Heart left ventricle (tissue), 16 donors: ENCODE measurements around the gene CBX6. TPM values are rescaled to one million over a fixed set of nuclear protein-coding genes. Genes with fewer than 3 reads are reported as not detected.

Source experiments
- ATAC-seq, 4 donors: fragments of 200-7000 bp; cut with Tn5 transposase; one replicate each; pipeline ENCODE4 v1.9.1; 2020 to 2022; ENCODE audit warnings: moderate library complexity in 4 of 4, mild to moderate bottlenecking in 3 of 4, moderate number of reproducible peaks in 1 of 4
- DNase-seq, 5 donors: peaks; one replicate each; pipeline ENCODE4 v3.0.0-alpha.2; 2020
- H3K27ac ChIP-seq, 12 donors: fragments of 200-600 bp; sonication (generic) in 4 of 12; one replicate each; pipeline versions ENCODE4 v1.5.0 to v1.8.0; 2016 to 2022; ENCODE audit warnings: mild to moderate bottlenecking in 2 of 12
- H3K27me3 ChIP-seq, 9 donors: fragments of 200-600 bp; sonication (generic) in 2 of 9; one replicate each; pipeline versions ENCODE4 v1.5.1 to v1.8.0; 2016 to 2022; ENCODE audit warnings: mild to moderate bottlenecking in 3 of 9
- H3K36me3 ChIP-seq, 9 donors: fragments of 200-600 bp; sonication (generic) in 2 of 9; one replicate each; pipeline versions ENCODE4 v1.5.0 to v1.8.0; 2018 to 2022; ENCODE audit warnings: mild to moderate bottlenecking in 2 of 9
- H3K4me1 ChIP-seq, 12 donors: fragments of 200-600 bp; sonication (generic) in 4 of 12; one replicate each; pipeline versions ENCODE4 v1.5.0 to v1.8.0; 2016 to 2022; ENCODE audit warnings: mild to moderate bottlenecking in 3 of 12
- H3K4me3 ChIP-seq, 12 donors: fragments of 200-600 bp; sonication (generic) in 4 of 12; one replicate each; pipeline versions ENCODE4 v1.5.0 to v1.8.0; 2017 to 2022; ENCODE audit warnings: mild to moderate bottlenecking in 9 of 12, moderate library complexity in 4 of 12
- H3K9me3 ChIP-seq, 12 donors: fragments of 200-600 bp; sonication (generic) in 4 of 12; one replicate each; pipeline versions ENCODE4 v1.5.0 to v1.8.0; 2016 to 2022; ENCODE audit warnings: mild to moderate bottlenecking in 1 of 12
- POLR2A ChIP-seq, 2 donors: fragments of 450-650 bp; IDR thresholded peaks; one replicate each; pipeline ENCODE4 v1.6.1; 2017; ENCODE audit warnings: antibody characterized with exemption in 2 of 2, mild to moderate bottlenecking in 2 of 2, moderate library complexity in 2 of 2
- WGBS, 4 donors: extraction: QIAGEN DNeasy Blood & Tissue Kit in 2 of 4; methylation state at CpG; one replicate each; pipeline versions ENCODE4 v1.1.5 to v1.1.7; 2013 to 2018; 5-methylcytosine and 5-hydroxymethylcytosine counted together
- intact Hi-C, 10 donors: fragments of 100-400 bp; cut with DNase I; formaldehyde crosslinking; loops; one replicate each; pipeline versions ENCODE4 v1.11.1 to v1.14.2; 2022
- polyA plus RNA-seq, 2 donors: library from polyadenylated mRNA; stranded (reverse); fragments of 200-250 nt; gene quantifications; one replicate each; pipeline ENCODE4 v1.2.3, GENCODE V29; 2013
- total RNA-seq, 9 donors: library from RNA; depleted of rRNA in 2 of 9; stranded (reverse); fragments of >200 nt in 2 of 9; fragmentation: NEBNext Ultra II Directional in 3 of 9; extraction: Animal tissue kit (Norgen Biotek cat#: 25700) in 3 of 9; gene quantifications; one replicate each; pipeline versions ENCODE4 v1.1.0 to v1.2.4, GENCODE V29; 2016 to 2023
- TF ChIP-seq, protein P1 (sequence below), 12 donors: fragments of 200-600 bp; sonication (generic) in 4 of 12; IDR thresholded peaks; one replicate each; pipeline versions ENCODE4 v1.5.0 to v1.8.0; 2018 to 2022; ENCODE audit warnings: antibody characterized with exemption in 12 of 12, mild to moderate bottlenecking in 5 of 12
- donor health status: ischemic (EF 13 %, LVEDD 7.1; RV severe dilation, severe dysfunction).
- donor health status: healthy with polysubstance abuse.
- donor health status: DM: no; HTN: yes; CAD: no.
- donor health status: DM: no; HTN: no; CAD: no.
- donor health status: ischemic (EF 25% LVEDD 6.9; RV normal size, moderate dysfunction).
- donor health status: ischemic (EF 25% LVEDD 5.7; RV mildly dilated, moderate dysfunction).
- donor health status: healthy.
- donor health status: DM: yes; HTN: yes; CAD: no.
- donor health status: ischemic (EF 35%, LVEDD 5.7; RV mildly dilated, moderate dysfunction).
- donor health status: nonischemic (EF 11% LVEDD 7.7; RV severe dilation, severe dysfunction).
- donor health status: DM: yes; HTN: yes; CAD: no.
- donor health status: PGD.
- donor health status: ischemic (EF 29% LVEDD 5.4; RV normal size, mild dysfunction).
- donor health status: nonischemic (EF 23%, LVEDD 6.1; RV moderate dilation, normal function).

The CBX6 gene
- total and polyA plus RNA-seq, 11 donors: 21.1 to 59.0 (median 43.7) TPM

DNA sequence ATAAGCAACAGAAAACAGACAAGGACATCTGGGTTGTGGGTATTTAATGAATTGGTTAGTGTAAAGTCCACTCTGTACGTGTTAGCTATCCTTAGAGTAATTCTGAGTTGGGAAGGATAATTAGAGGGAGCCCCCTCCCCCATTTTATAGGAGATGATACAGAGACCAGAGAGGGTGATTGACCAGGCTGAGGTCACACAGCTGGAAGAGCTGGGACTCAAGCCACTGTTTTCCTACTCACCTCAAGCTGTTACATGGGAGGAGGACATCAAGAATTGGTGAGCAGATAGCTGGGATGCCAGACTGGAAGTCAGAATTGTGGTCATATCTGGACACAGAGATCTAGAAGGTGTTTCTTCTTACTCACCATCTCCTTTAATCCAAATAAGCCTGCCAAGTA lies 19.5 kb downstream of the CBX6 start:
- TF ChIP-seq POLR2A (IDR thresholded peaks at IDR 0.05): no peak
- TF ChIP-seq, protein P1, sequence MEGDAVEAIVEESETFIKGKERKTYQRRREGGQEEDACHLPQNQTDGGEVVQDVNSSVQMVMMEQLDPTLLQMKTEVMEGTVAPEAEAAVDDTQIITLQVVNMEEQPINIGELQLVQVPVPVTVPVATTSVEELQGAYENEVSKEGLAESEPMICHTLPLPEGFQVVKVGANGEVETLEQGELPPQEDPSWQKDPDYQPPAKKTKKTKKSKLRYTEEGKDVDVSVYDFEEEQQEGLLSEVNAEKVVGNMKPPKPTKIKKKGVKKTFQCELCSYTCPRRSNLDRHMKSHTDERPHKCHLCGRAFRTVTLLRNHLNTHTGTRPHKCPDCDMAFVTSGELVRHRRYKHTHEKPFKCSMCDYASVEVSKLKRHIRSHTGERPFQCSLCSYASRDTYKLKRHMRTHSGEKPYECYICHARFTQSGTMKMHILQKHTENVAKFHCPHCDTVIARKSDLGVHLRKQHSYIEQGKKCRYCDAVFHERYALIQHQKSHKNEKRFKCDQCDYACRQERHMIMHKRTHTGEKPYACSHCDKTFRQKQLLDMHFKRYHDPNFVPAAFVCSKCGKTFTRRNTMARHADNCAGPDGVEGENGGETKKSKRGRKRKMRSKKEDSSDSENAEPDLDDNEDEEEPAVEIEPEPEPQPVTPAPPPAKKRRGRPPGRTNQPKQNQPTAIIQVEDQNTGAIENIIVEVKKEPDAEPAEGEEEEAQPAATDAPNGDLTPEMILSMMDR (IDR thresholded peaks at IDR 0.05): no peak
- Histone ChIP-seq H3K9me3 (no peaks in the 10 kb centered on the region), H3K36me3 (no peaks in the 10 kb centered on the region), H3K4me1 (no peaks in the 10 kb centered on the region), H3K27ac (no peak overlapping the region), H3K4me3 (no peak overlapping the region), H3K27me3 (peaks cover 0 to 2% (median 0%) of the 10 kb centered on the region in 9 donors)
- ATAC-seq: no peak
- no peak for DNase-seq
- WGBS, 4 donors: 87 to 96% (median 90%) methylated on average over 1 of the region's 1 CpG
- intact Hi-C loops: no loop called here

DNA sequence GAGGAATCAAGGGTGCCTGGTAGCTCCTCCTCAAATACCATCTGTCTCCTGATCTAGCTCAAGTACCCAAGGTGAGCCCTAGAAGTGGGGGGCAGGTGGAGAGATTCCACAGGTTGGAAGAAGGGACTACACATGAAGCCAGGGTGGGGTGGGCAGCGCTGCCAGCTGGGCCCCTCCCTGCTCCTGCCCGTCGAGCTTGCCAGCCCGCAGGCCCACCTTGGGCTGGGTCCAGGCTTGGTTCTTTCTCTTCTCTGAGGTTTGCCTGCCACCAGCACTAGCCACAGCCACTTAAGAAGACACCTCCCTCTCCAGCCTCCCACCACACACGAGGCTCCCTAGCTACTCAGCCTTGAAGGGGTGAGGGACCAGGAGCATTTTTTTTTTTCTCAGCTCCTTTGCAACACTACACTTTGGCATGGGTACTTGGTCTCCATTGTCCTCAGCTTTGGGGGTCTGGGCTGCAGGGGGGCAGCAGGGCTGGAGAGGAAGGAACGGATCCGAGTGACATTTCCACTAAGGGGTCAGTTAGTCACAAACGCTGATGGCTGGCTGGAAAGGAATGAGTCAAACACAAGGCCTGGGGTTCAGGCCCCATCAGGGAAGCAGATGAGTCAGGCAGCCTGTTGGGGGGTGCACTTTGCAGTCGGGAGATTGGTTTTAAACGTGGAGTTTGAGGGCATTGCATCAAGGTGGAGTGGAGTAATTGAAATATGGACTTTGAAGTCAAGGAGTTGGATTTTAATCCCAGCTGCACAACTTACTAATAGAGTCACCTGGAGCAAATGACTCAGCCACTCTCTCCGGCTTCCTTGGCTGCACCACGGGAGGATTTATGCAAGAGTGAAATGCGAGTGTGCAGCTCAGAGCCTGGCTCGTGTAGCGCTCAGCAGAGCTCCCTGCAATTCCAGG lies 20.8 kb downstream of the CBX6 start:
- no peak overlapping the region for H3K27ac ChIP-seq
- DNase-seq (no peak), ATAC-seq (no peak)
- TF ChIP-seq, protein P1 (IDR thresholded peaks at IDR 0.05): no peak
- TF ChIP-seq POLR2A (IDR thresholded peaks at IDR 0.05): no peak
- intact Hi-C loops: no loop called here
- H3K27me3 ChIP-seq: peaks cover 0 to 2% (median 0%) of the 10 kb centered on the region in 9 donors
- H3K9me3 ChIP-seq: no peaks in the 10 kb centered on the region
- no peaks in the 10 kb centered on the region for H3K4me1 ChIP-seq
- 51 to 66% (median 60%) methylated on average over 11 to 15 of the region's 15 CpGs for WGBS, 4 donors
- no peak overlapping the region for H3K4me3 ChIP-seq
- H3K36me3 ChIP-seq: no peaks in the 10 kb centered on the region

DNA sequence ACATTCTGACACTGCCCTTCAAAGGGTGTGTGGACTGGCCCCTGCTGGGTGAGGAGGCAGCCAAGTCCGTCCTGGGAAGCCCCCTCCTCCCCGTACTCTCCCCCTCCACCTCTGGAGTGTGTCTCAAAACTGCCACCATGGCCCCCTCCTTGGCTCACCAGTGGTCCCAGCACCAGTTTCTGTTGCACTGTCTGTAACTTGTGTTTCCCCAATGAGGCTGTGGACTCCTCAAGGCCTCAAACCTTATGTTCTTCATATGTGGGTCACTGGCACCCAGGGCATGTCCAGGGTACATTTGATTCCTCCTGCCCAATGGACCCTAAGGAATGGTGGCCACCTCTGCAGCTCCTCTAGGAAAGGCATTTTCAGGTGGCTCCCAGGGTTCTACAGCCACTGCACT lies 21.6 kb downstream of the CBX6 start:
- Histone ChIP-seq H3K27me3 (peaks cover 0 to 4% (median 0%) of the 10 kb centered on the region in 9 donors), H3K9me3 (no peaks in the 10 kb centered on the region), H3K4me3 (no peak overlapping the region), H3K27ac (no peak overlapping the region), H3K36me3 (no peaks in the 10 kb centered on the region), H3K4me1 (no peaks in the 10 kb centered on the region)
- no peak for ATAC-seq
- TF ChIP-seq POLR2A (IDR thresholded peaks at IDR 0.05): no peak
- TF ChIP-seq, protein P1 (IDR thresholded peaks at IDR 0.05): no peak
- intact Hi-C loops: no loop called here
- DNase-seq: no peak
- WGBS, 4 donors: 62 to 89% (median 65%) methylated on average over 2 of the region's 2 CpGs

DNA sequence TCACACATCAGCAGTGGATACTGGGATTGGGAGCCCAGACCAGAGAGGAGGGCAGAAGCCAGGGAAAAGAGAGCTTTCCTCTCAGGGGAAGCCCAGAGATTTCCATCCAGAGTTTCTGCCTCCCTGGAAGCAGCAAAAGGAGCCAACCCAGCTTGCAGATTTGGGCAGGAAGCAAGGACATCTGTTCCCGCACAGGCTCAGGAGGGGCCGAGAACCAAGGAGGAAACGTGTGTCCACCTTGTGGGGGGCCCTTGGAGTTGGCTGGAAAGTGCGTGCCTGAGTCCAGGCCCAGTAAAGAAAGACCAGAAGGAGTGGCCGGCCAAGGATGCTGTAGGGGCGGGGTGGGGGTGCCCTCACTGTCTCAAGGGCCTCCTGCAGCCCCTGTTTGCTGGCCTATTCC lies 22.2 kb downstream of the CBX6 start:
- Histone ChIP-seq H3K36me3 (no peaks in the 10 kb centered on the region), H3K9me3 (no peaks in the 10 kb centered on the region), H3K4me3 (no peak overlapping the region), H3K27ac (no peak overlapping the region), H3K4me1 (peaks cover 0 to under 1% (median 0%) of the 10 kb centered on the region in 12 donors), H3K27me3 (peaks cover 0 to 10% (median 0%) of the 10 kb centered on the region in 9 donors)
- intact Hi-C loops: loop anchor here in 3 of 10 donors (10.0 kb wide), 3 partner anchors 55 to 85 kb away; partner anchors contain the start of gene DNAL4 (in 1 of the 3)
- 57 to 65% (median 60%) methylated on average over 6 of the region's 6 CpGs for WGBS, 4 donors
- DNase-seq (no peak), ATAC-seq (no peak)
- TF ChIP-seq, protein P1 (IDR thresholded peaks at IDR 0.05): no peak
- TF ChIP-seq POLR2A (IDR thresholded peaks at IDR 0.05): no peak
